Transverse colon (tissue), 4 donors: ENCODE results near the gene FBXO34.

ENCODE experiments used
- POLR2AphosphoS5 ChIP-seq, 3 donors: sonication (generic); formaldehyde crosslinking; IDR thresholded peaks; one replicate each; pipeline ENCODE4 v1.6.1; 2016; ENCODE audit warnings: antibody characterized with exemption in 3 of 3
- TF ChIP-seq, protein P1 (sequence below), 5 experiments: fragments of 200-600 bp in 3 of 5; fragments of 450-650 bp in 2 of 5; sonication (generic) in 3 of 5; IDR thresholded peaks; 1 replicate in 2 of 5; 2 replicates in 3 of 5; pipeline ENCODE4 v1.5.1; 2016 to 2017; ENCODE audit warnings: antibody characterized with exemption in 5 of 5, inconsistent platforms in 3 of 5, mild to moderate bottlenecking in 2 of 5, moderate library complexity in 1 of 5

DNA sequence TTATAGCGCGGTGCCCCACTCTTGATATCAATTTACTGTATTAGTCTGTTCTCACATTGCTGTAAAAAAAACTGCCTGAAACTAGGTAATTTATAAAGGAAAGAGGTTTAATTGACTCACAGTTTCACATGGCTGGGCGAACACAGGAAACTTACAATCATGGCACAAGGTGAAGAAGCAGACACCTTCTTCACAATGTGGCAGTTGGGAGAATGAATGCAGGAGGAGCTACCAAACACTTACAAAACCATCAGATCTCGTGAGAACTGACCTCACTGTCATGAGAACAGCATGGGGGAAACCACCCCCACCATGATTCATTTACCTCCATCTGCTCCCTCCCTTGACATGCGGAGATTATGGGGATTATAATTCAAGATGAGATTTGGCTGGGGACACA, 42.3 kb downstream of the FBXO34 start:
- TF ChIP-seq, protein P1, sequence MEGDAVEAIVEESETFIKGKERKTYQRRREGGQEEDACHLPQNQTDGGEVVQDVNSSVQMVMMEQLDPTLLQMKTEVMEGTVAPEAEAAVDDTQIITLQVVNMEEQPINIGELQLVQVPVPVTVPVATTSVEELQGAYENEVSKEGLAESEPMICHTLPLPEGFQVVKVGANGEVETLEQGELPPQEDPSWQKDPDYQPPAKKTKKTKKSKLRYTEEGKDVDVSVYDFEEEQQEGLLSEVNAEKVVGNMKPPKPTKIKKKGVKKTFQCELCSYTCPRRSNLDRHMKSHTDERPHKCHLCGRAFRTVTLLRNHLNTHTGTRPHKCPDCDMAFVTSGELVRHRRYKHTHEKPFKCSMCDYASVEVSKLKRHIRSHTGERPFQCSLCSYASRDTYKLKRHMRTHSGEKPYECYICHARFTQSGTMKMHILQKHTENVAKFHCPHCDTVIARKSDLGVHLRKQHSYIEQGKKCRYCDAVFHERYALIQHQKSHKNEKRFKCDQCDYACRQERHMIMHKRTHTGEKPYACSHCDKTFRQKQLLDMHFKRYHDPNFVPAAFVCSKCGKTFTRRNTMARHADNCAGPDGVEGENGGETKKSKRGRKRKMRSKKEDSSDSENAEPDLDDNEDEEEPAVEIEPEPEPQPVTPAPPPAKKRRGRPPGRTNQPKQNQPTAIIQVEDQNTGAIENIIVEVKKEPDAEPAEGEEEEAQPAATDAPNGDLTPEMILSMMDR (IDR thresholded peaks at IDR 0.05), result no peak
- TF ChIP-seq POLR2AphosphoS5 (IDR thresholded peaks at IDR 0.05), result no peak
